Suppressor macrophage treated with lipopolysaccharide for 4 hours (primary cell): Measurements from ENCODE around the gene CALCB.
"Not testable (repeated sequence)": the region's sequence is repeated elsewhere in the genome, so short reads cannot be mapped to it uniquely, and the experiment has no call there.

Experiments
- DNase-seq: peaks from one replicate; pipeline ENCODE4 v3.0.0-alpha.2; 2020

The CALCB gene

GRCh38 chr11:15073361-15074205, at the start of gene CALCB:
CALCB (plus strand) TSS chr11:15073593; CDS start chr11:15074719, 1,126 bp downstream.
- no peak for DNase-seq

GRCh38 chr11:15027011-15027410, 46.4 kb upstream of the CALCB start:
- no peak for DNase-seq

GRCh38 chr11:15027956-15028355, 45.4 kb upstream of the CALCB start:
- no peak for DNase-seq

GRCh38 chr11:15028379-15028778, 45.0 kb upstream of the CALCB start:
- no peak for DNase-seq

GRCh38 chr11:15031945-15032344, 41.4 kb upstream of the CALCB start:
- DNase-seq = not testable (repeated sequence)

- no peak for DNase-seq
Measured at GRCh38 chr11:15034687-15035267, 38.6 kb upstream of the CALCB start.

GRCh38 chr11:15035283-15035682, 38.1 kb upstream of the CALCB start:
- DNase-seq = no peak

- peak; percentile 2 for DNase-seq
Measured at GRCh38 chr11:15038963-15039362, 34.4 kb upstream of the CALCB start.

- no peak for DNase-seq
Measured at GRCh38 chr11:15045209-15045608, 28.2 kb upstream of the CALCB start.

GRCh38 chr11:15045891-15046290, 27.5 kb upstream of the CALCB start:
- DNase-seq = no peak

- not testable (repeated sequence) for DNase-seq
Measured at GRCh38 chr11:15046673-15047072, 26.7 kb upstream of the CALCB start.

- DNase-seq = peak; percentile 46
Measured at GRCh38 chr11:15048616-15049015, 24.8 kb upstream of the CALCB start.

- DNase-seq = no peak
Measured at GRCh38 chr11:15053191-15053685, 20.2 kb upstream of the CALCB start.

GRCh38 chr11:15055620-15056356, 17.6 kb upstream of the CALCB start:
- DNase-seq = no peak

- no peak for DNase-seq
Measured at GRCh38 chr11:15057329-15057728, 16.1 kb upstream of the CALCB start.

- DNase-seq = no peak
Measured at GRCh38 chr11:15059132-15059915, 14.1 kb upstream of the CALCB start.

GRCh38 chr11:15062599-15062998, 10.8 kb upstream of the CALCB start:
- DNase-seq = no peak

- DNase-seq = not testable (repeated sequence)
Measured at GRCh38 chr11:15069751-15070150, 3.6 kb upstream of the CALCB start.

GRCh38 chr11:15071556-15072255, 1.7 kb upstream of the CALCB start:
- no peak for DNase-seq

- no peak for DNase-seq
Measured at GRCh38 chr11:15072551-15073143, 746 bp upstream of the CALCB start.
